GM18861 (cell line): ENCODE measurements around the gene IL20RA.

ENCODE experiments used
- ATAC-seq: cut with Tn5 transposase; IDR thresholded peaks from one replicate; pipeline ENCODE4 v1.9.1; 2021; ENCODE audit not compliant: unreplicated experiment

Gene IL20RA

DNA sequence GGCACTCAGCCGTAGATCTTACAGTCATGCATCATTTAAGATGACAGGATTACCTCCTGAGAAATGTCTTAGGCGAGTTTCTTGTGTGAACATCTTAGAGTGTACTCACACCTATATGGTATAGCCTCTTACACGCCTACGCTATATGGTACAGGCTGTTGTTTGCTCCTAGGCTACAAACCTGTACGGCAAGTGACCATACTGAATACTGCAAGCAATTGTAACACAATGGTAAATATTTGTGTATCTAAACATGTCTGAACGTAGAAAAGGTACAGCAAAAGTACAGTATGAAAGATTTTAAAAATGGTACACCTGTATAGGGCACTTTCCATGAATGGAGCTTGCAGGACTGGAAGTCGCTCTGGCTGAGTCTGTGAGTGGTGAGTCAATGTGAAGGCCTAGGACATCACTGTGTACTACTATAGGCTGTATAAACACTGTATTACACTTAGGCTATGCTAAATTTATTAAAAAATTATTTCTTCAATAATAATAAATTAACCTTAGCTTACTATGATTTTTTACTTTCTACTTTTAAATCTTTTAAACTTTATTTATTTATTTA lies 541 bp upstream of the IL20RA start:
- no peak for ATAC-seq

DNA sequence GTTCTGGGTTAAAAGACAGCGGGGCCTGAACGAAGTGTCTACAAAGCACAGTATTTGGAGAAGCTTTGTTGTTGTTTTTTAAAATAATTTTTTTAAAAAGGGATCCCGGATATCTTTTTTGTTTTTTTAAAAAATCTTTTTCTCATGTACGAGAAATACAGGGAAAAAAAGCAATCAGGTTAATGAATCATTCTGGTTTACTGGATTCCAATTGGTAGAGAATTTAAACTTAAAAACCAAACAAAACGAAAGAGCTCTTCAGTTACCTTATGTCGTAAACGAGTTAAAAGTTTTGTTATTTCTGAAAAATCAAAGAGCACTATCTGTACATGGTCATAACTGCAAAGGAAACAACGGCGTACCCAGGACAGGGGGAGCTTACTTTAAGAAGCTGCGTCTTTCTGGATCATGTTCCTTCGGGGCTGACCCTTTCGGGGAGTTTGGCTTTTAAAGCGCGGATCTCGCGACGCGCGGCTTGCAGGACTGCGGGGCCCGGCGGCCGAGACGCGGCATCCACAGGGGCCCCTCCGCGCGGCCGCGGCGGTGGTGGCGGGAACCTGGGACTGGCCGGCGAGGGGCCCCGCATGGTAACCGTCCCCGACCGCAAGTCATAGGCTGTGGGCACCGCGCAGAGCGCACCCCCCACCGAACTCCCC lies 927 bp downstream of the IL20RA start:
- no peak for ATAC-seq

- no peak for ATAC-seq
Observed at GRCh38 chr6:137040393-137040792, 4.4 kb downstream of the IL20RA start.

GRCh38 chr6:137039010-137039409 lies 5.8 kb downstream of the IL20RA start:
- ATAC-seq, result no peak

- no peak for ATAC-seq
Observed at GRCh38 chr6:137036566-137037300, 8.0 kb downstream of the IL20RA start.

DNA sequence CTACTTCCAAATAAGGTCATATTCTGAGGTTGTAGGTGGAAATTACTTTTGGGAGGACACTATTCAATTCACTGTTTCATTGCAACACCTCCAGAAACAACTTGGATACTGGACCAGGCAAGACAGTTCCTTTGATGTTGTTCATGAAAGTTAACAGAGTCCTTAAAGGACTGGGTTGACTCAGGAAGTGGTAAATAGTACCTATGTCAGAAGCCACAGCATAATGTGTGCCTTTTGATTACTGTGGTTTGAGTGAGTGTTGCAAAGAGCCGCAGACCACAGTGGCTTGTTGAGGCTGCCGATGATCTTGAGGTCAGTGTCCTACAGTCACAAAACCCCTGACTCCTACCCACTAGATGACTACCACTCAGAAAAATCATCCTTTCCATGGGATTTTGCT lies 10.9 kb downstream of the IL20RA start:
- ATAC-seq, result peak; percentile 99

DNA sequence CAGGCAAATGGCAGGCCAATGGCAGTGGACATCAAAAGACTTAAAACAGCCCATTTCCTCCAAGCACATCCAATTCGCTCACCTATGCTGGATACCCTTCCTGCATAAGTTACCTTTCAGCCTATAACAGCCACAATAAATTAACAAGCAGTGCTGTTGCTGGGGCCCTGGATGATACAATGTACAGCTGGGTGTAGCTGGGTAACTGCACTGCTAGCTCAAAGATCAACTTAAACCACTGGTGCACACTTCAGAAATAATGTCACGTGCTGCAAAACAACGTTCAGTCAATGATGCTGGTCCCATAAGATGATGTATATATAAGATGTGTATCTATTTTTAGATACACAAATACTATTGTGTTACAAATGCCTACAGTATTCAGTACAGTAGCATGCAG lies 13.6 kb downstream of the IL20RA start:
- no peak for ATAC-seq

DNA sequence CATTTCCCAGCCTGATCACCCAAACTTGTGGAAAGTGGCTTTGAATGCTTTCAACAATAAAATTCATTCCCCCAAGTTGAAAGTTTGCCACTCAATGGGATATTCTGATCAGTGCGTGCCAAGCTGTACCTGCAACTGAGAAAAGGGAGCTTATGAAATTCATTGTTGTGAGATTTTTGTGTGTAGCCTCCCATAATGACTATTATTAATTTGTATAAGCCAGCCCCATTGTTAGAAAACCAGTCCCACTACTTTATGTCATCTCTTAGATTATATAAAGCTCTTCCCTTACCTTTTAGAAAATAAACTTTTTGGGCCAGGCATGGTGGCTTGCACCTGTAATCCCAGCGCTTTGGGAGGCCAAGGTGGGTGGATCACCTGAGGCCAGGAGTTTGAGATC lies 15.9 kb downstream of the IL20RA start:
- no peak for ATAC-seq

DNA sequence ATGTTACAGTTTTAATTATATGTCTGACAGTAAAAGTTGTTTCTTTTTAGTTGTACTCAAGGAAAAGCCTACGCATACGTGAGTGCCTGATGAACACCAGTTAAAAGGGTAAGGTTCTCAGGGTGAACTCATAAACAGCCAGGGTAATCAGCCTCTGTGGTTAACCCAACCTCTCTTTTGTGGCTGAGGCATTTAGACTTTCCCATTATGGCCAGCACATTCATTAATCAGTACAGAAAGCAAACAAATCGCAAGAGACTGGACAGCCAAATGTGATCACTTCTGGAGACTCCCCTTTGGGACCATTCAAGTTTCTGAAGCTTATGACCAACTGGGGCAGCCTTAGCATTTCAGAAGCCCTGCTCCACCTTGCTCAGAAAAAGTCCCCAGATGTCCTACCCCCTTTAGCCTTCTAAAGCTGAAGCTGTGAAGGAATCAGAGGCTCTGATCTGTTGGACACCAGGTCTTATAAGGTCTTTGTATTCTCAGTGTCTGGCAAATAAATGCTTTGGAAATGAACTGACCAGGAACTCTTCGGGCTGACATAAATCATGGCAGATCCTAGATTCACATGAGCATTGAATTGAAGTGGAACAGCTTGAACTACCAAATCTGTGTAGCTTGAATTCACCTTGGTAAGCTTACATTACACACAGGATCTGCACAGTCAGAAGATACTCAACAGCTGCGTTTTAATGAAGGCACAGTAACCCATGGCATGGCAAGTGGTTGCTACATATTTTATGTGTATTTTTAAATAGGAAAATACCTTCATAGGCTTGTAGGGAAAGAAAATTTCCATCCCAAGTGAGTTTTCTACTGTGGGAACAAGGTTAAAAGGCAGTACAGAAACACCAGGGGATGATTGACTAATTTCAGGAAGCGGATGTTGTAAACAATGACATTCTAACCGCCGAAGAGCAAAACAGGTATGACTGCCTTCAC lies 18.7 kb downstream of the IL20RA start:
- ATAC-seq, result peak; percentile 70

- no peak for ATAC-seq
Observed at GRCh38 chr6:137024237-137024990, 20.4 kb downstream of the IL20RA start.

GRCh38 chr6:137020776-137021175 lies 24.0 kb downstream of the IL20RA start:
- no peak for ATAC-seq

DNA sequence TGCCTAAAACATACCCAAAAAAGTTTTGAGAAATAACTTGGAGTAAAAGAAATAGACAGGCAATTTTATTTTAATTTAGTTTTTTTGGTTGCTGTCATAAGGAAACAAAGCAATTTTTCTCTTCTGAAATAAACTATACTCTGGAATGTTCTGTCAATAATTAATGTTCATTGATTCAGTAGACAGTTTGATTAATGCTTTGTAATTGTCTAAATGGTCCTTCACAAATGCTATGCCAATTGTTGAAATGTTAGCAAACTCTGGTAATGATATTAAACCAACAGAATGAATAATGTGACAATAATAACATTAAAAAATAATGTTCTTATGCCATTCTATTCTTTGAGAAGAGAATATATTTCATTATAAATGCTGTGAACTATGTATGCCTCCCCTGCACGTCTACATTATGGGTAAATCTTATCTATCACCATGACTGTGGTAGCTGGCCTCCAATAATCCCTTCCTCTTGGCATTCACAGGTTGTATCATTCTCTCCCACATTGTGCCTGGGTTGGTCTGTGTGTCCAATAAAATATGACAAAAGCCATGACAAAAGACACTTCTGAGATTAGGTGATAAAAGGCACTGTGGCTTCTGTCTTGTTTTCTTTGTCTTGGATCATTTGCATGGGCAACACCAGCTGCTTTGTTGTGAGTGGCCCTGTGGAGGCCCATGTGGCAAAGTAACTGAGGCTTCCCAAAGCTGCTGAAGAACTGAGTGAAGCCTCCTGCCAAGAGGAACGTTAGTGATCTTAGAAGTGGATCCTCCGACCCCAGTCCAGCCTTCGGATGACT lies 25.1 kb downstream of the IL20RA start:
- no peak for ATAC-seq

DNA sequence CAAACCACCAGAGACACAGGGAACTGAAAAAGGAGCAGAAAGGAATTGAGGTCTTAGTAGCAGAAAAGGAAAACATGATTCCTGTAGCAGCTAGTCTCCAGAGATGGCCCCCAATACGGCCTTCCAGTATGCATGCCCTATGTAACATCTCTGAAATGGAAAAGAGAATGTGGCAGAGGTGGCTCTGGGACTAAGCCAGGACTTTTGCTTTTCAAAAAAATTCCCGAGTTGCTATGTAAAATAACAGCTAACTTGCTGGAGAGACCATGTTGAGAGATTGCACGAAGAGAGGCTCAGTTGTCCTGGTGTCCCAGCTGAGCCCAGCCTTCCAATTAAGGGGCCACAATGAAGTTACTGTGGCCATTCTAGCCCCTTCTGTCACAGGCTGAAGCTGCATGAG lies 27.7 kb downstream of the IL20RA start:
- no peak for ATAC-seq

- ATAC-seq, result no peak
Observed at GRCh38 chr6:137016356-137016755, 28.4 kb downstream of the IL20RA start.

- no peak for ATAC-seq
Observed at GRCh38 chr6:137015943-137016342, 28.8 kb downstream of the IL20RA start.

GRCh38 chr6:137013738-137014602 lies 30.8 kb downstream of the IL20RA start:
- no peak for ATAC-seq

GRCh38 chr6:137013031-137013430 lies 31.7 kb downstream of the IL20RA start:
- ATAC-seq, result no peak

DNA sequence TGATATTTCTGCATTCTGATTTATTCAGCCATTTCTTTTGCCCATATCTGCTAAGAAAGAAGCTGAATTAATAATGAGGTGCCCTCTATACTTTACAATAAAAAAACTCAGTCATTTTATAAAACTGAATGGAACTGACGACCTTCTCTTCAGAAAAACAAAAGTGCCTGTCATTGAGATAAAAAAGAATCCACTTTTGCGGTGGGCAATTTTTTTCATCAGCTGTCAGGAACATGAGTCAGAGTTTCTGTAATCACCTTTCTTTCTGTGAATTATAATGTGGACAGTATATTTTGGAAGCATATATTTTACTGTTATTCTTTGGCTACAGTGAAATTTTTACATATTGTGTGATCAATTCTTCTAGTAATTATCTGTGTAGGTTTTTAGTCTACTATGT lies 33.4 kb downstream of the IL20RA start:
- ATAC-seq, result no peak
